IPS-18c (cell line): ENCODE measurements around the gene EIF6.
"Not testable (repeated sequence)": the region's sequence is repeated elsewhere in the genome, so short reads cannot be mapped to it uniquely, and the experiment has no call there.

ENCODE experiments used
- H3K4me3 ChIP-seq: 2 replicates; pipeline ENCODE4 v1.7.0; 2013; ENCODE audit warnings: low read depth, mild to moderate bottlenecking, low read length, moderate library complexity; ENCODE audit not compliant: insufficient read depth
- H3K9me3 ChIP-seq: one replicate; pipeline ENCODE4 v1.6.1; 2013; ENCODE audit warnings: mild to moderate bottlenecking, low read length, moderate library complexity; ENCODE audit not compliant: control insufficient read depth, insufficient read depth

EIF6 gene

DNA sequence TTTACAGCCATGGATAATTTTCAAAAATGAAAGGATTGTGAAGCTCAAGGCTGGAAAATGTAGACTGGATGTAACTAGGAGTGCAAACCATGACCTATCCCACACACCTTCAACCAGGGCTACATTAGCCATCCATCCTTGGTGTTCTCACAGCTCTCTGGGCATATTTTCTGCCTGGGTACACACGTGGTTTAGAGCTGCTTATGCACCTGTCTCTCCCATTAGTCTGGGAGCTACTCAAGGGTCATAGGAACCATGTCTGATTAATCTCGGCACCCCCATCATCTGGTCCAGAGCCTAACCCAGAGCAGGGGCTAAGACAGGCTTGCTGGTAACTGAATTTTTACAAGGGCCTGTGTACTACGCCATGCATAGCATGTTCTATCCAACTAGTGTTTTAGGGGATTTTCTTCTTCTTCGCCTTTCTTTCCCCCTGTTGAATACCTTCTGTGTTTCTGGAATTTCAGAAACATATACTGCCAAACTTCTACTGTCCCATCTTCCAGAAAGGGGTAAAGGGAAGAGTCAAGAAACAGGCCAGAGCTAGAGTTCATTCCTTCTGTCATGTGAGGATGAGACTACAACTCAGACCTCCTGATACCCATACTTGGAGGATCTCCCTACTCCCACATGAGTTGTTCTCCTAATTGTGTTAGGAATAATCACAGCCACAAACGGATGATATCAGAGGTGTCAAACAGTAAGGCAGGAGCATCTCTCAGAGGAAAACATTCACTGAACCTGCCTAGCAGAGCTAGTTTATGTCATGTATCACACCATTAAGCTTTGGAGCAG, 33.0 kb upstream of the EIF6 start:
- H3K9me3 ChIP-seq, result no peaks in the 10 kb centered on the region
- H3K4me3 ChIP-seq, result no peak overlapping the region

DNA sequence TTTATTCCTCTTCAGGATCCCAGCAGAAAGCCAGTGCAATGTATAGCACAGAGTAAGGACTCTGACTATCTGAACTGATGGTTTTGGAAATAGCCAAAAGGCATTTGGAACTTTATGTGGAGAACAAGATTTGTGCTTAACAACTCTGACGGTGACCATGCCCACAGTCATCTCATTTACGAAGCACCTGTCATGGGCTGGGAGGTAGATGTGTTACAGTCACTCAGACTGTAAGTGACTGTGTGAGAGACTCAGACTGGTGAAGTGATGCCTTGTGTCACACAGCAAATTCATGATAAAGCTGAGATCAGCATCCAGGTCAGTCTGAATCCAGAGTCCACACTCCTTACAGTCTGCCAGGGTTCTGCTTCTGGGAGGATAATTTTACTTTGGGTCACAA, 31.5 kb upstream of the EIF6 start:
- no peak overlapping the region for H3K4me3 ChIP-seq
- H3K9me3 ChIP-seq, result no peaks in the 10 kb centered on the region

DNA sequence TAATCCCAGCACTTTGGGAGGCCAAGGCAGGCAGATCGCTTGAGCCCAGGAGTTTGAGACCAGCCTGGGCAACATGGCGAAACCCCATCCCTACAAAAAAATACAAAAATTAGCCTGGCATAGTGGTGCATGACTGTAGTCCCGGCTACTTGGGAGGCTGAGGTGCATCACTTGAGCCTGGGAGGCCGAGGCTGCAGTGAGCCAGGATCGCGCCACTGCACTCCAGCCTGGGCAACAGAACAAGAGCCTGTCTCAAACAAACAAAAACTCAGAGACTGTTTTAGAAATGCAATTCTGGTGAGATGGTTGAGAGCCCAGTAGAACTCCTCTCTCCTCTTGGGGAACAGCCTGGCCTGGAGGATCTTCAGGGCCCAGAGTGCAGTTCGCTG, 31.1 kb upstream of the EIF6 start:
- H3K4me3 ChIP-seq, H3K9me3 ChIP-seq: not testable (repeated sequence)

DNA sequence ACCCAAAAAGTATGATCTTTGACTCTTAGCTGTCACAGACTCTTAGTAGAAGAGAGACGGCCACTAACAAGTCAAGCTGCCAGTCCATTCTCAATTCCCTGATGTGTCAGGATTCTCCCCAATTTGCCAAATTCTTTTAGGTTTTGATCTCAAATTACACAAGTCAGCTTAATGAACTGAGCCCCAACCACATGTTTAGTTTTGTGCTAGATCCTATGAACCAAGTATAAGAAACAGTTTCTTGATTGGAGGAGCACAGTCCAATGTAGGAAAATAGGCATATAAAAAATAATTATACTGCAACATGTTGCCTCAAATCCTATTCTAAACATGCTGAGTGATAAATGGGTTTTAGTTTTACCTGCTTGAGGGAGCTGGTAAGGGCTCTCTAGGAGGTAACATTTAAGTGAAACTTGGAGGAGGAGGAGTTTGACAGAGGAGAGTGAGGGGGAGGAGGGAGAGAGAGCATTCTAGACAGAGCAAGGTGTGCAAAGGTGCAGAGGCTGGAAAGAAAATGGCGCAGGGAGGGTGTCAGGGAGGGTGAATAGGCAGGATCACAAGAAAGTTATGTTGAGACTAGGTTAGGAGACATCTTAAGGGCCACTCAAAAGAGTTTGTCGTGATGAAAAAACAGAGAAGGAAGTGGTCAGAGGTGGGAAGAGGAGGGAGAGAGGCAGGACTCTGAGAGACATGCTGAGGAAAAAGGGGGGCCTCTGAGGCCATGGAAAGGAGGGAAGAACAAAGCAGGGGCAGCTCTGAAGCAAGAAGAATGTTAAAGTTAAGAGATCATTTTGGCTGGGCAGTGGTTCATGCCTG, 30.5 kb upstream of the EIF6 start:
- no peaks in the 10 kb centered on the region for H3K9me3 ChIP-seq
- H3K4me3 ChIP-seq, result no peak overlapping the region

DNA sequence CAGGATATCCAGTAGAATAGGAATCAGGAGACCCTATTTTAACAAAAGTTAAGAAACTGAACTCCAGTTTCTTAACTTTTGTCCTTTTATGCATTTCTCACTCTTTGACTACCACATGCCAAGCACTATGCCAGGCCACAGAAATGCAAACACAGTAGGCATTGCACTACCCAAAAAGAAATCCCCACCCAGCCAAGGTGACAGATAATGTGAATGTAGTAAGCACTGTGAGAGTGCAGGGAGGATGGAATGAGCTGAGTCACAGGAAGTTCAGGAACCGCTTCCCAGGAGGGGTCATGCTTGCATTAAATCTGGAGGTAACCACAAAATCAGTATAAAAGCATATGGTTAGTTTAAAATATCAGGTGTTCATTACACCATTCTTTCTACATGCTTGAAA, 27.7 kb upstream of the EIF6 start:
- Histone ChIP-seq H3K4me3 (no peak overlapping the region), H3K9me3 (no peaks in the 10 kb centered on the region)

DNA sequence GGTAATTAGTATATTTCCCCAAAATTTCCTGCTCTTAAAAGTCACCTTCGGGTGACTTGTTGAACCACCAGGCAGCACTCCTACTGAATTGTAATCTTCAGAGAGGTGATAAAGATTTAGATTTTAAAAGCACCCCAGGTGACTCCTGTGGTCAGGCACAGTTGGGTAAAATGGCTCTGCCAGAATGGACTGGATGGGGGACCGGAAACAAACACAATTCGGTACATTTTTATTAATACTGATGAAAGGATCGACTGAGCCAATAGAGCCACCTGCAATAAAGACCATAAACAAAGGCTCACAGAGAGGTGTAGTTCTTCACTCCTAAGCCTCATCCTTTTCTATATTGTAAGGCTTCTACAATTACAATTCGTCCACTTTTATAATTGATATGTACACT, 27.2 kb upstream of the EIF6 start:
- Histone ChIP-seq H3K4me3 (no peak overlapping the region), H3K9me3 (no peaks in the 10 kb centered on the region)

DNA sequence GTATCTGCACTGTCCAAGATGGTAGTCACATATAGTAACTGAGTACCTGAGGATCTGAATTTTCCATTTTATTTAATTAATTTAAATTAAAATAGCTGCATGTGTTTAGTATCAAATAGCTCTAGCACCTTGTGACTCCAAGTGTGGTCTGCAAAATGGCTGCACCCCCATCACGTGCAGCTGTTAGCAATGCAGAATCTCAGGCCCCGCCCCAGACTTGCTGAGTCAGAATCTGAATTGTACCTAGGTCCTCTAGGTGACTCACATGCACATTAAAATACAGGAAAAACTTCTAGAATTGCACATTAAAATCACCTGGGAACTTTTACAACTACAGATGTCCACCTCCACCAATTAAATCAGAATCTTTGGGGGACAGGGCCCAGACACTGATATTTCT, 26.8 kb upstream of the EIF6 start:
- Histone ChIP-seq H3K4me3 (no peak overlapping the region), H3K9me3 (no peaks in the 10 kb centered on the region)

DNA sequence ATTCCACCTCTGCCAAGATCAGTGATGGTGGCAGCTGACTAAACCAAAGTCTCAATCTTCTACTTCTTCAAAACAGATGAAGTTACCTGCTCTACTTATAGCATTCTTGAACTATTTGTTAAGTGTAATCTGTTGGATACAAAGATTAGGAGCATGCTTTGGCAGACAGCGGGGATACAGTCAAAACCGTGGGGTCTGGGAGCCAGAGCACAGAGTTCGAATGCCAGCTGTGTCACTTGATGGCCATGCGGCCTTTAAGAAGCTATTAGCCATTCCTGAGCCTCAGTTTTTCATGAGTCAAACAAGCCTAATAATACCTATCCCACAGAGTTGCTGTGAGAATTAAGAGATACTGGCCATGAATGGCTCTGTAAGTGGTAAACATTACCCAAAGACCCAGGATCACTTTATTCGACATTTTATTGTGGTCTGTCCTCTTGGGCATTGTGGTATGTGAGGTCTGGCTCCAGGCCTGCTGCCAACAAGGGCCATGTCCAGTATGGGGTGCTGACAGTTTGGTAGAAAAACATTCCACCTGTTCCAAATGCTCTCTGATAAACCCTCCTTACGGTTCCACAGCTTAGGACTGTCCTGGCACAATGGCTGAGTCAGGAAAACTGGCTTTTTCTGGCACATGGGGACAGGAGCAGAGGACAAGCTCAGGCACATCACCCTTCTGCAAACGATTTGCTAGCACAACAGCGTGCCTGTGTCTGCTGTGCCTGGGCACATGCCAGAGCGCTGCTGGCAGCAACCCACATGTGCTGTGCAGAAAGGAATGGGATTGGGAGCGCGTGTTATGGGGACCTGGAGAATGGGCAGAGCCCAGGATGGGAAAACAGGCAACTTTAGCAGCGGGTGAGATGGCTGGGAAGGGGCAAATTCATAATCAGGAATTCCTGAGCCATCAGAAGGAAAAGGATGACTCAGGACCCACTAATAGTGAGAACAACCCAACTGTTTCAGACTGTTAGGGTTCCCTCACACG, 23.4 kb upstream of the EIF6 start:
- no peak overlapping the region for H3K4me3 ChIP-seq

DNA sequence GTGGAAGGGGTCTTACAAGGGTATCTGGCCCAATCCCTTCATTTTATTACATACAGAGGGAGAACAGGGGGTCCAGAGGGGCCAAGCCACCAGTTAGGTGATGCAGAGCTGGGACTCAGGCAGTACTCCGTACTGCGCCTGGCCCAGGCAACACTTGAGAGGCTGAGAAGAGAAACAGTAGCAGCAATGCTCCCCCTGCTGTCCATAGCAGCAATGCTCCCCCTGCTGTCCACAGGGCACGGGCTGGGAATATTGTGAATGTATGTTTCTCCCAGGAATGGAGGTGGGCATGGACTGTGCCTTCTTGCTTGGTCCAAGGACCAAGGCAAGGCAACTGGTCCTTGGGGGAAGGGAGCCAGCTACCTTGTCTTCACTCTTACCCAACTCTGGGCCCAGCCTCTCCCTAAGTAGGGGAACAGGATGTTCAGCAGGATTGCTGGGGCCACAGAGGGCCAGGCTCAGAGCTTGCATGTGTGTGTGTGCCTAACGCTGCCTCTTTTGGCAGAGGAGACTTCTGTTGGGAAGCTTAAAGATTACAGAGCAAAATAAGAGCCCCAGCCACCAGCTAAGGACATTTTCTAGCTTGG, 22.5 kb upstream of the EIF6 start:
- no peak overlapping the region for H3K4me3 ChIP-seq
- no peaks in the 10 kb centered on the region for H3K9me3 ChIP-seq

More for the DNA sequence above, 23.4 kb upstream of the EIF6 start:
- no peaks in the 10 kb centered on the region for H3K9me3 ChIP-seq

DNA sequence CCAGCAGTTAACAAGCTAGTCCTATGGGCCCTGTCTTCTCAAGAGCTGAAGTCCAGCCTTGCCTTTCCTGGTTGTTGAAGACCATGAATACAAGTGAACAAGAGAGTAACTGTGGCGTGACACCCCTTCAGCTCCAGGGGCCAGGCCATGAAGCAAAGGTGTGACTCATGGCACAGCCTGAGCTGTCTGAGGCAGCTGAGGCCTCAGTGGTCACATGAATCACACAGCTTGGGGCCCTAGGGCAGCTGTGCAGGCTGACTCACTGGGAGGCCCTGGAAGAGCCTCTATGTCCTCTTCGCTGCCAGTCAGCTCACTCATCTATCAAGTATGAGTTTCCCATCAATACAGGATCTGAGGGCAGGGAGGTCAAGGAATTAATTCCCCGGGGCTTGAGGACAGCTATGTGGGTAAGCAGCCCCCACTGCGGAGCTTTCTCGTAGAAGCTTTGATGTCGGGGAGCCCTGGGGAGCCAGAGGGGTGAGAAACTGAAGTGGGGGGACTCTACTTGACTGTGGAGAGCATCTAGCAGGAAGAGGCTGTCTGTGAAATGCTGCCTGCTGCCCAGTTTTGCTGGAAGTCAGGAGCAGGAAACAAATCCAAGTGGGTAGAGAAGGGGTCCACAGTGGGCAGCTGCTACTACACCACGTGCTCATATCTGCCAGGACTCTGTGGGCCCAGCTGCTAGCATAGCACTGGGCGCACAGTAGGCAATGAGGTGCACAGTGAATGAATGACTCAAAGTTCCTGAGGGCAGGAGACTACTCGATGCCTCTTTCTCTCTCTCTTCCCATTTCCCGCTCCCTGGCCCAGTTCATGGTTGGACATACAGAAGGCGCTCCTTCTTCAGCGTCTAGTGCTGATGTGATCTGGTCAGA, 21.3 kb upstream of the EIF6 start:
- Histone ChIP-seq H3K4me3 (no peak overlapping the region), H3K9me3 (no peaks in the 10 kb centered on the region)

DNA sequence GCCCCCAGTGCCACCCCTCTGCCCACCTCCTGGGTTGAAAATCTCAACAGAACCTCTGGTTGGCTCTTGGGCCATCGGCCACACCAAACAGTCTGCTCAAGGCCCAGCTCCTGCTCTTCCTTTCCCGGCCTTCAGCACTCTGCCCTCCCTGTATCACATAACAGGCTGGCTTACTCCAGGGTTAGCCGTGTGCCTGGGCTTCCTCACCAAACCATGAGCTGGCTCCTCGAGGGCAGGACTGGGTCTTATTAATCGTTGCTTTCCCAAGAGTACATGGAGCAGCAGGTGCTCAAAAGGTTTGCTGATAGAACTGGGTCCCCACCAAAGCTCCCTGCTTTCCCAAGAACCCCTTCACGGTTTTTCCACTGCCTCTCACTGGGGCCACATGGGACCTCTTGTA, 20.4 kb upstream of the EIF6 start:
- Histone ChIP-seq H3K9me3 (no peaks in the 10 kb centered on the region), H3K4me3 (no peak overlapping the region)

DNA sequence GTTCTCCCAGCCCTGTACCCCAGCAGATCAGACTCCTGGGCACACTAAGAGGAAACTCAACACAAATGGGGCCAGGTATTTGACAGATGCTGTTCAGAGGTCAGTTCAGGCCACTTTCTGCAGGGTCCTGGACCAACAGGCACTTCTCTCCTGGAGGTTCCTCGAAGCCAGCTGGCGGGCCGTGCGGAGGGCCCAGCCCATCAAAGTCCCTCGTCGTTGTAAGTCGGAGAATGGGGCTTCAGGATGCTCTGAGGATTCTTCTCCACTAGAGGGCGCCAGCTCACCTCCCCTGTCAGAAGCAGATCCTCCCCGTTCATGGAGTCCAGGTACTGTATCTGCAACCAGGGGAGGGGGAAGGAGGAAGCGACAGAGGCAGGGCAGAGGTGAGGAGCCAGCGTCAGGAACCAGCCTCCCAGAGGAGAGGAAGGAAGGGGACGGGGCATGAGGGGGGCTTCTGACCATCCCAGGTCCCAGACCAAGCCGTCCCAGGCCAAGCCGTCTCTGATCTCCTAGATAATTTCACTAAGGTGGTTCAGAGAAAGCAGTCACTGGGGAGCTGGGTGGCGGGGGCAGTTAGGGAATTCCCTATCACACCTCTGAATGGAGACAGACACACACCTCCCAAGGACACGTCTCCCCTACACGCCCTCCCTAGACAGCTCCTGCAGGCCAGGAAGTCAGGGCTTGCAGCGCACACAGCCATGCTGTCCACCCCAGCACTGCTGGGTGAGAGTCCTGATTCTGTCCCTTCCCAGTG, 19.3 kb upstream of the EIF6 start:
- no peak overlapping the region for H3K4me3 ChIP-seq
- no peaks in the 10 kb centered on the region for H3K9me3 ChIP-seq

DNA sequence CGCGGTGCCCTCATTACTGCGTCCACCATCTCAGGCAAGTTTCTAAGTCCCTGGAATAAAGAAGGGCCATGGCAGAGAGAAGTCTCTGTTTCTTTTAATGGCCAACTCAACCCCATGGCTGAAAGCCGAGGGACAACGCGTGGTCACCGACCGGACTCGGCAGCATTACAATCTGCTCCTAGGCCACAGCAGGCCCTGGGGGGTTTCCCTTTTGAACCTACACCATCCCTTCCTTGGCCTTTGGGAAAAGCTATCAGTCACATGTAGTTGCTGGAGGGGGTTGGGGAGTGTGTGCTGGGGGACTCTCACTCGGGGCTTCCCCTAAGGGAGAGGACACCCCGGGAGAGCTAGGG, 18.8 kb upstream of the EIF6 start:
- Histone ChIP-seq H3K9me3 (no peaks in the 10 kb centered on the region), H3K4me3 (no peak overlapping the region)

DNA sequence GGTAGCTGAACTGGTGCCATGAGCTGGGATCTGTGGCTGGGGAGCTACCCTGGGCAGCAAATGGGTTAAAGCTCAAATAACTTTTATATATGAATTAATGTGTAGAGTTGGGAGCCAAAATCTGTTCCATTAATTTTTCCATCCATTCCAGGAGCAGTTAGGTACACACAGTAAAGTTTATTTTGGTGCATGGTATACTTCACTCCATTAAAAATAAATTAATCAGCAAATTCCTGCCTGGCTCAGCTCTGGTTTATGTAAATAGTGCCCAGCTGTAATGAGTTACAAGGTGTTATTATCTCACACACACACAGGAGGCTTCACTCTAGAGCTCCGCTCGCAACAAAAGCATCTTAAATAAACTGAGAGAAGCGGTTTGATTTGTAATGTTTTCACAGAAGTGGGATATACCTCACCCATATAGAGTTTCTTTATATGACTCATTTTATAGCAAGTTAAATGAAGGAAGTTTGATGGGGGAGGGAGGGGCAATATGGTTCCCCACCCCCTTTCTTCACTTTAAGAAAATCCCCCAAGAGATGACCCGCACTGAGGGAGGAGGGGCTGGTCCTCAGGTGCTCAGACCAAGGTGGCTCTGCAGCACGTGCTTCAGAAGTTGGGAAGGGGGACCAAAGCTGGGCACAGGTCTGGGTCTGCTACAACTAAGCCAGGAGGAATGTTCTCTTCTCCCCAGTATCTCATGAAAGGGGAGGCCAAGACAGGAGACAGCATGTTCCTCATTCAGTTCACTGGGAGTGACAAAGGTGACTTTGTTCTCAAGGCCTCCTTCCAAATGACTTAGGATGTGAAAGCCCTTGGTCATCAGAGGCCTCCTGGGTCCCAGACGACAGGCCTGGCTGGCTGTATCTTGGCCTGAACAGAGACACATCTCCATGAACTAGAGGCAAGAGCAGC, 18.1 kb upstream of the EIF6 start:
- H3K9me3 ChIP-seq, result no peaks in the 10 kb centered on the region
- no peak overlapping the region for H3K4me3 ChIP-seq

DNA sequence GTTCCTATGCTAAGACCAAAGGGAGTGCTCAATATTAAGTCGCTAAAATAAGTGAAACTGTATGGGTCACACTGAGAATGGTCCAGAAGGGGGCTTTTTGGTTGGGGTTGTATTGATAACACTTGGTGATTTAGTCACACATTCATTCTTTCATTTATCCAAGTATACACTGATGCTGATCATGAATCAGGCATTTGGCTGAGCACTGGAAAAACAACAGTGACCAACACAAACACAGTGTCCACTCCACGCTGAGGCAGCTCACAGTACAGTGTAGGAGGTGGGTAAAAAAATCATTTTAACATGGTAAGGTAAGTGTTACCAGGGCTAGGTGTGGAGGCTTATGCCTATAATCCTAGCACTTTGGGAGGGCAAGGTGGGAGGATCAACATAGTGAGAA, 16.9 kb upstream of the EIF6 start:
- Histone ChIP-seq H3K4me3 (no peak overlapping the region), H3K9me3 (no peaks in the 10 kb centered on the region)
